NB4 (cell line): ENCODE measurements around the gene TESK2.

Experiments
- CTCF ChIP-seq: IDR thresholded peaks from one replicate; pipeline ENCODE4 v1.5.1; 2012; ENCODE audit warnings: low read depth, low read length
- MYC ChIP-seq: IDR thresholded peaks from 2 replicates; pipeline ENCODE4 v1.6.1; 2011; ENCODE audit warnings: low read depth, low read length
- POLR2A ChIP-seq: IDR thresholded peaks from 2 replicates; pipeline ENCODE4 v1.6.1; 2011; ENCODE audit warnings: mild to moderate bottlenecking; ENCODE audit not compliant: insufficient read length; ENCODE audit errors: extremely low read depth
- TF ChIP-seq, protein P1 (sequence below): IDR thresholded peaks from 2 replicates; pipeline ENCODE4 v1.6.1; 2011; ENCODE audit warnings: low read depth, low read length

GRCh38 chr1:45325851-45326506 is 165.0 kb downstream of the TESK2 start:
- no peak for TF ChIP-seq CTCF
- TF ChIP-seq MYC = no peak
- TF ChIP-seq, protein P1, sequence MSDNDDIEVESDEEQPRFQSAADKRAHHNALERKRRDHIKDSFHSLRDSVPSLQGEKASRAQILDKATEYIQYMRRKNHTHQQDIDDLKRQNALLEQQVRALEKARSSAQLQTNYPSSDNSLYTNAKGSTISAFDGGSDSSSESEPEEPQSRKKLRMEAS = no peak
- no peak for TF ChIP-seq POLR2A
